GM11168 (cell line): ENCODE measurements around the gene KRTAP5-7.
"Not testable (repeated sequence)": the region's sequence is repeated elsewhere in the genome, so short reads cannot be mapped to it uniquely, and the experiment has no call there.

Experiments used
- in situ Hi-C: fragments of 300-500 bp; cut with MboI; formaldehyde crosslinking; loops from one replicate; pipeline ENCODE4 v1.12.0; 2022; ENCODE audit warnings: low sequenced_read_pairs; ENCODE audit not compliant: unreplicated experiment

Gene KRTAP5-7, protein sequence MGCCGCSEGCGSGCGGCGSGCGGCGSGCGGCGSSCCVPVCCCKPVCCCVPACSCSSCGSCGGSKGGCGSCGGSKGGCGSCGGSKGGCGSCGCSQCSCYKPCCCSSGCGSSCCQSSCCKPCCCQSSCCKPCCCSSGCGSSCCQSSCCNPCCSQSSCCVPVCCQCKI

DNA sequence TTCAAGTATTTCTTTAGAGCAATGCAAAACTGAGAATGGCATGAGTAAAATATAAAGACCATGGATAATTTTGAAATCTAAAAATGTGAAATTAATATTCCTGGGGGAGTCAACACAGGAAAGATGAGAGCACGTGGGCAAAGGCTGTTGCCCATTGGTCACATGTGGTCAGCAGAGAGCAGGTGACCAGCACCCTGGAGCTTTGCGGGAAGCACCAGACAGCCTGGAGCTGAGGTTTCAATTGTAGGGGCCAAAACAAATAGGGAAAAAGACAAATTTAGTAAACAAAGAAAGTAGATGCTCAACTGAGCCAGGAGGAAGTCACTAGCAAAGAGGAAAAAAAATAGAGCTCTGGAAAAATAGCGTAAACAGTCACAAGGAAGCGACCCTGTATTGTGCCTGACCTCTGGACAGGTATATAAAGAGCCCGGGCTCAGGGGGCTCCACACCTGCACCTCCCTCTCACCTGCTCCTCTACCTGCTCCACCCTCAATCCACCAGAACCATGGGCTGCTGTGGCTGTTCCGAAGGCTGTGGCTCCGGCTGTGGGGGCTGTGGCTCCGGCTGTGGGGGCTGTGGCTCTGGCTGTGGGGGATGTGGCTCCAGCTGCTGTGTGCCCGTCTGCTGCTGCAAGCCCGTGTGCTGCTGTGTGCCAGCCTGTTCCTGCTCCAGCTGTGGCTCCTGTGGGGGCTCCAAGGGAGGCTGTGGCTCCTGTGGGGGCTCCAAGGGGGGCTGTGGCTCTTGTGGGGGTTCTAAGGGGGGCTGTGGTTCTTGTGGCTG is at the start of gene KRTAP5-7:
Gene KRTAP5-7 (plus strand): TSS at position 472 of the 780 bp plus-strand sequence. CDS start 34 bp downstream, at position 506.
- in situ Hi-C loops, result not testable (repeated sequence)

DNA sequence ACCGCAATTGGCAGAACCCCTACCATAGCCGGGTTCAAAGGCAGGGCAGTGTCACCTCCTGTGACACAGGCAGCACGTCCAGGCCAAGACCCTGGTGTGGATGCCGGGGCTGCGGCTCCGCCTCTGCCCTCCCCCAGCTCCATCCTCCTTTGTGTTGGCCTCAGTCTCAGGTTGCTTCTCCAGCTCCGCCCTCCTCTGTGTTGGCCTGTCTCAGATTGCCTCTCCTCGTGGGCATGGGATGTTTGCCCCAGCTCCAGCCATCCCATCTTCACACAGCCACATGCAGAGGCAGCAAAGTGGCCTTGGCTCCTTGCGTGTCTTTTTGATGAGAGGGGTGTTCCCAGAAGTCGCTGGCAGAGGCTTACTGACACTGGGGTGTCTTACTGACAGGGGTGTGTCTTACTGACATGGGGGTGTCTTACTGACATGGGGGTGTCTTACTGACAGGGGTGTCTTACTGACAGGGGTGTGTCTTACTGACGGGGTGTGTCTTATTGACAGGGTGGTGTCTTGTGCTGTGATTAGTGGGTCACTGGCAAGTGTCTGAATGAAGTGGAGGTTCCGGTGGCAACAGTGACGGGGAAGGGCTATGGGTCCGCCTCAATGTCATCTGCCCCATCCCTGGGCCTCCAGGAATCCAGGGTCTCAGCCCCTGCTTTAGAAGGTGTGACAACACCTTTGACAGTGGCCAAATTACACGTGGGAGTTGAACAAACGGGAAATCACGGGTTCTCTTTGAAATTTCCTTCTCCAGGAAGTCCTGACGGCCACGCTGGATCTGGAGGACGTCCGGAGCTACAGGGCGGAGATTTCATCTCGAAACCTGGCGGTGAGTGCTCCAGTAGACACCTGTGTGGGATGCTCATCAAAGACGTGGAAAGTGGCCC is 49.2 kb upstream of the KRTAP5-7 start:
- in situ Hi-C loops, result no loop called here

DNA sequence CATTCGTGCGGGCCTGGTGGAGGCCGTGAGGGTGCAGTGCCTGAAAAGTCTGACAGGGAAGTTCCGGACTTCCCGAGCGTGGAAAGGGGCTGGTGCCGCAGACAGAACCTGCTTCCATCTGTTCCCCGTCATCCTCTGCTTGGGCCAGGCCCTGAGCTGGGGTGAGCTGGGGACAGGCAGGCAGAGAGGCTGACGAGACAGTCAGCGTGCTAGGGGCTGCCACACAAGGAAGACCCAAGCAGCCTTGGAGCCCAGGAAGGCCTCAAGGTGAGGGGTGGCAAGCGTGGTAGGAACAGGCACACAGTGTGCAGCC is 48.6 kb upstream of the KRTAP5-7 start:
- in situ Hi-C loops, result no loop called here

DNA sequence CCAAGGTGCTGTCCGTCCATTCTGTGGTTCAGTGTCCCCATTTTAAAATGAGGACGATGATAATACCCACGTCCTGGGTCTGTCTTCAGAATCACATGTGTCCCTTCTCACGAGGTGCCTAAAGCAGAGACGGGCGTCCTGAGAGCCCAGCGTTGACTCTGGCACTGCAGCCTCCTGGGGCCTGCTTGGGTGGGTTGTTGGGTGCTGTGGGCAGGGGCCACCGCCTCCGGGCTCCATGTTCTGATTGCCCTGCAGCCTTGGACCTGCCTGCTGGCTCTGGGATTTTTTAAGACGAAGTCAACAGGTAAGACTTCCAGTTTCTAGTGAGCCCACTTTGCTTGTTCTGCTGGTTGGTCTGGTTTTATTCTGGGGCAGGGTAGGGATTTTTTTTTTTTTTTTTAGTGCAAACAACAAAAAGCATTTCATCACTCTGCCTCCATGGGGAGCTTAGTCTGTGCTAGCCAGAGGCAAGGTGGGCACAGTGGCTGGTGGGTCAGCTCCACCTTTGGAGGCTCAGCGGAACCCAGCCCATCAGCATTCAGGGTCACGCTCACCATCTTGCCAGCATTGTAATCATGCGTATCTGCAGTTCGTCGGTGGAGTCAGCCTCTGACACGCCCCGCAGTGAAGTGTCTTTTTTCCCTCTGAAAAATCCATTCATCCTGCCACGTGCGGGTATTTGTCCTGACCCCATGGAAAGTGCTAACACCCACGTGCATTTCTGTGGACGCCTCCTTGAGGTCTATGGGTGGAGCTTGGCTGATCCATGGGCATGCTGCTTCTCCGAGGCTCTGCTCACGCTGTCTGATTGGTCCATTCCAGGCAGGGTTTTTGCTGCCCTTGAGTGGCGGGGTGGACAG is 45.7 kb upstream of the KRTAP5-7 start:
- in situ Hi-C loops, result no loop called here

DNA sequence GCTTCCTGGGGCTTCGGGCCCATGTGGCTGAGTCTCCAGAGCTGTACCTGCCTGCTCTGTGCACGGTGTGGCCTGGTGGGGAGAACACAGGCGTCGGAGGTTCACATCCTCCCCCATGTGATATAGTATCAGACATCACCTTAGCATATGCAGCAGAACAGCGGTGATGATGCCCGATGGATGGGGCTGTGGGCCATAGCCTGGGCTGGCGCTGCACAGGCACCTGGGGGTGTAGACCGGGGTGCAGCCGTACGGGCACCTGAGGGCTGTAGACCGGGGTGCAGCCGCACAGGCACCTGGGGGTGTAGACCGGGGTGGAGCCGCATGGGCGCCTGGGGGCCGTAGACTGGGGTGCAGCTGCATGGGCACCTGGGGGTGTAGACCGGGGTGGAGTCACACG is 44.9 kb upstream of the KRTAP5-7 start:
- in situ Hi-C loops, result no loop called here

DNA sequence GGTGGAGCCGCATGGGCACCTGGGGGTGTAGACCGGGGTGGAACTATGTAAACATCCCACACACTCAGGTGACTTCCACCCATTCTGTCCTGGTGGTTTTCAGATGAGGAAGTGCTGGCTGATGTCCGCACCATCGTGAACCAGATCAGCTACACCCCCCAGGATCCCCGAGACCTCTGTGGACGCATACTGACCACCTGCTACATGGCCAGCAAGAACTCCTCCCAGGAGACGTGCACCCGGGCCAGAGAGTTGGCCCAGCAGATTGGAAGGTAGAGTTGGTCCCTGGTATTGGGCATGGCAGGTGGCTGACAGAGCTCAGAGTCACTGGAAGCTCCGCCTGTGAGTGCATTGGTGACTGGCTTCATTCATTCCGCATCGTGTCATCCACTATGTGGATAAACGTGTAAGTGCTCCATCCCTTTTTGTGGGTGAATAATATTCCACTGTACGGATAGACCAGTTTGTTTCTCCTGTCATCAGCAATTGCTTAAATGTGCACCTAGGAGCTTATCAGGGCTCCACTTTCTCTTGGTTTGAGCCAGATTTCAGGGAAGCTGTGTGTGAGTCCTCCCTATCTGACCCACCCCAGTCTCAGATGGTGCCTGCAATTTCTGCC is 44.2 kb upstream of the KRTAP5-7 start:
- in situ Hi-C loops, result no loop called here

DNA sequence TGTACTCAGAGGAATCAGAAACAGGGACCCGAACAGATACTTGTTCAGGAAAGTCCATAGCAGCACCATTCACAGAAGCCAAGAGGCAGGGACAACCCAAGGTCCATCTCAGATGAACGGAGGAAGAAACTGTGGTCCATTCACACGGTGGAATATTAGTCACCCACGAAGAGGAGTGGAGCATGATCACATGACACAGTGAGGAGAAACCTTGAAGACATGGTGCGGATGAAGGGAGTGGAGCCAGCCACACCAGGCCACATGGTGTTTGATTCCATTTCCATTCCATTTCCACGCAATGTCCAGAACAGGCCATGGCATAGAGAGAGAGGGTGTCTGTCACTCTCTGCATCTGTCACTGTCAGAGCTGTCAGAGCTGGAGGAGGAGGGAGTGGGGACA is 43.4 kb upstream of the KRTAP5-7 start:
- in situ Hi-C loops, result no loop called here

DNA sequence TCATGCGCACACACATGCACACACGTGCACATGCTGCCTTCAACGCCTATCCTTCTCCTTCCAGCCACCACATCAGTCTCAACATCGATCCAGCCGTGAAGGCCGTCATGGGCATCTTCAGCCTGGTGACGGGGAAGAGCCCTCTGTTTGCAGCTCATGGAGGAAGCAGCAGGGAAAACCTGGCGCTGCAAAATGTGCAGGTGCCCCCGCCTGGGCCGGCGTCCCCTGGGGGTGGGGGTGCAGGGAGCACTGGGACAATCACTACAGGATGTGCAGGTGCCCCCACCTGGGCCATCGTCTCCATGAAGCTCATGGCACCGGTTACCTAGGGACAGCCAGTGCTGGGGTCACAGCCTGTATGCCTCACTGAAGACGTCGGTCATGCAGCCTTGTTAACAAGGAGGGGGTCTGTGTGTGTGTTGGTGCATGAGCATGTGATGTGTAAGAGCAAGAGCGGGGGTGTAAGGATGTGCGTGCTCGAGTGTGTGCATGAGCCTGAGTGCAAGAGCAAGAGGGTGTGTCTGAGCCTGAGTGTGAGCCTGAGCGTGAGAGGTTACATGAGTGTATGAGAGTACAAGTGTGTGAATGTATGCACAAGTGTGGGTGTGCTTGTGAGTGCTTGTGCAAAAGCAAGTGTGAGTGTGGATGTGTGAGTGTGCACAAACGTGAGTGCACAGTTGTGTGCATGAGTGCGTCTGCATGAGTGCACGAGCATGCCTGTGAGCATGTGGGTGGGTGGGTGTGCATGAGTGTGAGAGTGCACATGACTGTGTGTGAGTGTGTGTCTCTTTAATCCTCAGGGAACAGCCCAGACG is 42.6 kb upstream of the KRTAP5-7 start:
- in situ Hi-C loops, result no loop called here

DNA sequence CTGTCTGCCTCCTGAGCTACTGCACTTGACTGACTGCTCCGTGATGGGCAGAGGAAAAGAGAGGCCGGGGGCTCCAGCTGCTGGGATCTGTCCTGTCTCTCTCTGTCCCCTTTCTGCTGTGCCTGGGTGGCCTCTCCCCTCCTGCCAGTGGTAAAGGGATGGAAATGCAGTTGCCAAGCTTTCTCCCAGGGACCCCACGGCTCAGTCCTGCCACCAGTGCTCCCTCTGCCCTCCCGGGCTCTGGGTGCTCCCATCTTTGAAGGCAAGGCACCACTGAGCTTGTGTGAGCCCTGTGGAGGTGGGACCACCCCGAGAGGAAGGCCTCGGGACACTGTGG is 42.0 kb upstream of the KRTAP5-7 start:
- in situ Hi-C loops, result no loop called here

DNA sequence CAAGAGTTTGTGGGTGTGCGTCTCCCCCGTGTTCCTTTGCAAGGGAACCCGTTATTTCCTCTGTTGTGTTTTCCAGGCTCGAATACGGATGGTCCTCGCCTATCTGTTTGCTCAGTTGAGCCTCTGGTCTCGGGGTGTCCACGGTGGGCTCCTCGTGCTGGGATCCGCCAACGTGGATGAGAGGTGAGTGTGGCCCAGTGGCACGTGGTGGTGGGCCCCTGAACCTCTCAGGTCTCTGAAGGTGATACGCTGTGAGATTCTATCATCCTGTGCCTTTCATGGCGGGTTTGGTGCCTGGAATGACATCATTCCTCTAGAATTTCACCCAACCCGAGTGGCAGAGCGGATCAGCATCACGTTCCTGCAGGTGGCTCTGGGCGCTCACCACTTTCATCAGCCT is 41.6 kb upstream of the KRTAP5-7 start:
- in situ Hi-C loops, result no loop called here

DNA sequence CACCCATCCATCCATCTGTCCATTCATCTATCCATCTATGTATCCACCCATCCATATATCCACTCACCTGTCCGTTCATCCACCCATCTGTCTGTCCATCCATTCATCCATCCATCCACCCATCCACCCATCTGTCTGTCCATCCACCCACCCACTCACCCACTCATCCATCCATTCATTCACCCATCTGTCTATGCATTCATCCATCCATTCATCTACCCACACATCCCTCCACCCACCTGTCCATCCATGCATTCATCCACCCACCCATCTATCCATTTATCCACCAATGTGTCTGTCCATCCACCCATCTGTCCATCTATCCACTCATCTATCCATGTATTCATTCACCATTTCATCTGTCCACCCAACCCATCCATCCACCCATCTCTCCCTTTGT is 40.7 kb upstream of the KRTAP5-7 start:
- in situ Hi-C loops, result no loop called here

DNA sequence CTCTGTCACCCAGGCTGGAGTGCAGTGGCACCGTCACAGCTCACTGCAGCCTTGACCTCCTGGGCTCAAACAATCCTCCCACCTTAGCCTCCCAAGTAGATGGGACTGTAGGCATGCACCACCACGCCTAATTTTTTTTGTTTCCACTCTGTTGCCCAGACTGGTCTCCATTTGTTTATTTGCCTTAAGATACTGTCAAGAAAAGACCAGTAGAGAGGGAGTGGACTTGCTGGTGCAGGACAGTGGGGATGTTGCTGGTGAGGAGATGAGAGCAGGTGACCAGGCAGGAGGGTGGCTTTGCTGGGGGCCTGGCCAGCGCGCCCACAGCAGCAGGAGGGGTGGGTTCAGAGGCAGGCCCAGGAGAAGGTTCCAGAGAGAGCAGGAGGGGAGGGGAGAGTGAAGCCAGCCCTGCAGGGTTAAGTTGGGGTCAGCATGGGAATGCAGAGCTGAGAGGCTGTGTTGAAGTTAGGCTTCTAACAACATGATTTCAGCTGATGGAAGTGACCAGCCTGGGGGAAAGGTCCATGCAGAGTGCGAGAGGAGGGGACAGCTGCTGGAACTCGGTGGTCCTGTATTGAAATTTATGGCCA is 38.3 kb upstream of the KRTAP5-7 start:
- in situ Hi-C loops, result no loop called here

DNA sequence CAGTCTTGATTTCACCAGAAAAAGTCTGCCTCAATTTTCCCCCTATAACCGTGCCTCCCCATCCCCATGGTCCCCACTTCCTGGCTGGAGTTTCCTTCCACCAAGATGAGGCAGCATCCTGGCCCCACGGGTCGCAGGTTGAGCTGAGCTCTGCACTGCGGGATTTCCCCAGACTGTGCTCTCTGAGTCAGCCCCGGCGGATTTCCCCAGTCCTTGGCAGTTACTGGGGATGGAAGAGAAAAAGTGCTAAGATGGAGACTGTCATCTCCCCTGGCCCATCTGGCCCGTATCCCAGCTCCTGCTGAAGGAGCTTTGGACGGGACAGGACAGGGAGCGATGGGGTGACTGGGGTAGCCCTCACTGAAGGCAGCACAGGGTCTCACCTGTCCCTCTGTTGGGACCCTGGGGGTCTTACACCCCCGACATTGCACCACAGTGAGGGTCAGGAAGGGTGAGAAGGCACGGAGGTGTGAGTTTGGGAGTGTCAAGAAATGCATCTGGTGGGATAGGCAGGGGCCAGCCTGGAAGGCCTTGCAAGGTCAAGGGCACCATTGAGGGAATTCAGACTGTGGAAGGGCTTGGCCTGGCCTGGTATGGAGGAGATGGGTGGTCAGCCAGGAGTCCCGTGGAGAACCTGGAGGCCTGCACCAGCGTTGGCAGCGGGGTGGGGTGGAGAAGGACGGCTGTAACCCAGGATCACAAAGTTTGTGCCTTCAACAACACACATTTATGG is 37.6 kb upstream of the KRTAP5-7 start:
- in situ Hi-C loops, result no loop called here

DNA sequence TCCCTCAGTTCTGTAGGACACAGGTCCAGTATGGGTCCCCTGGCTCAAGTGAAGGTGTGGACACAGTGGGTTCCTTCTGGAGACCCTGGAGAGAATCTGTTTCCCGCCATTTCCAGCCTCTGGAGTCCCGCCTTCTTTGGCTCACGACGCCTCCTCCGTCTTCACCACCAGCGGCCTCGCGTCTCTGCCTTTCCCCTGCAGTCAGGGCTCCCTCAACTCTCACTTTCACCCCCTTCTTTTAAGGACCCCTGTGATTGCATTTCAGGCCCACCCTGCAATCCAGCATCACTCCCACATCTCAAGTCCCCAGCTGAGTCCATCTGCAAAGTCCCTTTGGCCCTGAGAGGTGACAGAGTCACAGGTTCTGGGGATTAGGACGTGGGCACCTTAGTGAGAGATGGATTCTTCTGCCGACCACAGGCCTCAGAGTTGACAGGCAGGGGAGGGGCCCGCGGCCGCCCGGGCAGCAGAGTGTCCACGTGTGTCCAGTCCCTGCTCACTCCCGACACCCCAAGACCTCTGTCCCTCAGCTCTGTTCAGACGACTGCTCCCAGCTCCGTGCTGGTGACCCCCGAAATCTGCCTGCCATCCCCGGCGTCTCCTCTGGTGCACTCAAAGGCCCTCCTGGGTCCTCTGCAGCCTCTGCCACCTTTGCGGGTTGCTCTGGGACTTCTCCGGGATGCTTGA is 36.9 kb upstream of the KRTAP5-7 start:
- in situ Hi-C loops, result no loop called here

DNA sequence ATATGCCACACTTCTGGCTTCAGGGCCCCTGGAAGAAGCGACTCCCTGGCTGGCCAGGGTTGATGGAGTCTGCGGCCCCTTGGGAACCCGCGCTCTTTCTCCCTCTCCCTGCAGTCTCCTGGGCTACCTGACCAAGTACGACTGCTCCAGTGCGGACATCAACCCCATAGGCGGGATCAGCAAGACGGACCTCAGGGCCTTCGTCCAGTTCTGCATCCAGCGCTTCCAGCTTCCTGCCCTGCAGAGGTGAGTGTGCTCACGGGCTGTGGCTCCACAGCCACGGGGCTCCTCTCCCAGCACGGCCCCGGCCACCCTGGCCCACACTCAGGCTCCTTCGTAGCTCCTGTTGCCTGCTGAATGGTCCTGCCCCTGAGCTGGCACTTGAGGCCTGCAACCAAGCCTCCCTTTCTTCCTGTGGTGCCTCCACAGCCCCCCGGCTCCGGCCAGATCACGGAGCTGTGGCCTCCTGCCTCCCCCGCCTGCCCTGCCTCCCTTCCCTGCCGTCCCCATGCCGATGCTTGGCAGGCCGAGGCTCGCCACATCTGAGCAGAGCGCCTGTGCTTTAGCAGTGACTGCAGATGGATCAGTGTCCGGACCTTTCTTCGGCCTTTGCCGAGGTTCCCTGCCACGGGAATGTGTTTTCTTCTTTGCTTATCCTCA is 36.2 kb upstream of the KRTAP5-7 start:
- in situ Hi-C loops, result no loop called here

DNA sequence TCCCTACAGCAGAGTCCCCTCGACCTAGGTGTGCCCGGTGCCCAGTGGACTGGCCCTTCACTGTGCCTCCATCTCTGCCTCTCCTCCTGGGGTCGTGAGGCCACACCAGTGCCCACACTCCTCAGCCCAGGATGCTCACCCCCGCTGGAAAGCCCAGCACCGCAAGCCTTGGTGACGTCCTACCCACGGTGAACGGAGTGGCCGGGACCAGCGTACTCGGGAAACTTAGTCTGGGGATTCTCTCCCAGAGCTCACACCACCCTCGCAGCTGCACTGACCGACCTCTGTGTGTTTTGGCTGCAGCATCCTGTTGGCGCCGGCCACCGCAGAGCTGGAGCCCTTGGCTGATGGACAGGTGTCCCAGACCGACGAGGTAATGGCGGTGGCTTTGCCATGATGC is 35.5 kb upstream of the KRTAP5-7 start:
- in situ Hi-C loops, result no loop called here

DNA sequence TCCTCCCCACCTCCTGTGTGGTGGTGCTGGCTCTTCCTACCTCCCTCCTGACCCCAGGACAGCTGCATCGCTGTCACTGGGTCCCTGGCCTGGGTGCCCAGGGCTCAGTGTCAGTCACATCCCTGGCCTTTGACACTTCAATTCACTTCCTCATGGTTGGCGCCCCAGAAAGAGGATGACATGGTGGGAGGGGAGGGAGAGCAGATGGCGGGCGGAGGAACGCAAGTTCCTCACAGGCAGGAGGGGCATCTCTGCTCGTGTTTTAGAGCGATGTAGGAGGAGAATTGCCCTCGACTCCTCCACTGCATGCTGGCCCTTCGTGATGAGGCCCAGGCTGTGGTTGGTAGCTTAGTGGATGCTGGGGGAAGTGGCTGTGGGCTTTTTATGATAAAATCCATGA is 35.1 kb upstream of the KRTAP5-7 start:
- in situ Hi-C loops, result no loop called here
